DND-41 (cell line): ENCODE results near the gene RHOT2.

ENCODE experiments used
- ATAC-seq: fragments of 200-7000 bp; cut with Tn5 transposase; 3 replicates; pipeline ENCODE4 v1.9.1; 2021; ENCODE audit warnings: low read depth; ENCODE audit not compliant: insufficient read depth
- DNase-seq: peaks from one replicate; pipeline ENCODE4 v3.0.0-alpha.2; 2020
- H2AFZ ChIP-seq: 2 replicates; pipeline ENCODE4 v1.6.0; 2012; ENCODE audit warnings: low read depth, low read length
- H3K27ac ChIP-seq: 2 replicates; pipeline ENCODE4 v1.5.1; 2012; ENCODE audit warnings: low read length, inconsistent platforms
- H3K27me3 ChIP-seq: fragments of 200-600 bp; sonication (generic); 2 replicates; pipeline ENCODE4 v1.6.0; 2012; ENCODE audit warnings: low read length, mild to moderate bottlenecking, inconsistent platforms; ENCODE audit not compliant: insufficient read depth, poor library complexity
- H3K36me3 ChIP-seq: 2 replicates; pipeline ENCODE4 v1.5.1; 2012; ENCODE audit warnings: low read length, inconsistent platforms; ENCODE audit not compliant: insufficient read depth
- H3K4me1 ChIP-seq: 2 replicates; pipeline ENCODE4 v1.5.1; 2012; ENCODE audit warnings: mild to moderate bottlenecking, low read length; ENCODE audit not compliant: insufficient read depth
- H3K4me2 ChIP-seq: 2 replicates; pipeline ENCODE4 v1.6.0; 2012; ENCODE audit warnings: mild to moderate bottlenecking, moderate library complexity, low read length, inconsistent platforms; ENCODE audit not compliant: insufficient read depth
- H3K4me3 ChIP-seq, 2 experiments: fragments of 200-600 bp in 1 of 2; shearing (Covaris generic) in 1 of 2; 2 replicates each; pipeline ENCODE4 v1.5.1; 2012 to 2016; ENCODE audit warnings: inconsistent platforms in 2 of 2, low read length in 2 of 2, mild to moderate bottlenecking in 2 of 2, low read depth in 1 of 2, moderate library complexity in 1 of 2
- H3K79me2 ChIP-seq: 2 replicates; pipeline ENCODE4 v1.6.0; 2012; ENCODE audit warnings: low read length, inconsistent platforms; ENCODE audit not compliant: insufficient read depth
- H3K9ac ChIP-seq: 2 replicates; pipeline ENCODE4 v1.6.0; 2012; ENCODE audit warnings: low read depth, mild to moderate bottlenecking, inconsistent platforms, low read length, moderate library complexity
- H3K9me3 ChIP-seq: 2 replicates; pipeline ENCODE4 v1.5.1; 2012; ENCODE audit warnings: low read length, moderate library complexity, mild to moderate bottlenecking, inconsistent platforms; ENCODE audit not compliant: insufficient read depth, severe bottlenecking
- H4K20me1 ChIP-seq: 2 replicates; pipeline ENCODE4 v1.6.0; 2012; ENCODE audit warnings: low read length; ENCODE audit not compliant: insufficient read depth
- EZH2 ChIP-seq: IDR thresholded peaks from 3 replicates; pipeline ENCODE4 v1.6.1; 2012; ENCODE audit warnings: borderline replicate concordance, low read depth, mild to moderate bottlenecking, moderate library complexity, low read length, inconsistent platforms; ENCODE audit not compliant: severe bottlenecking
- TF ChIP-seq, protein P1 (sequence below): IDR thresholded peaks from 2 replicates; pipeline ENCODE4 v1.5.1; 2012; ENCODE audit warnings: borderline replicate concordance, low read length, moderate library complexity, mild to moderate bottlenecking; ENCODE audit not compliant: poor library complexity, severe bottlenecking; ENCODE audit errors: extremely low read depth

Gene RHOT2

DNA sequence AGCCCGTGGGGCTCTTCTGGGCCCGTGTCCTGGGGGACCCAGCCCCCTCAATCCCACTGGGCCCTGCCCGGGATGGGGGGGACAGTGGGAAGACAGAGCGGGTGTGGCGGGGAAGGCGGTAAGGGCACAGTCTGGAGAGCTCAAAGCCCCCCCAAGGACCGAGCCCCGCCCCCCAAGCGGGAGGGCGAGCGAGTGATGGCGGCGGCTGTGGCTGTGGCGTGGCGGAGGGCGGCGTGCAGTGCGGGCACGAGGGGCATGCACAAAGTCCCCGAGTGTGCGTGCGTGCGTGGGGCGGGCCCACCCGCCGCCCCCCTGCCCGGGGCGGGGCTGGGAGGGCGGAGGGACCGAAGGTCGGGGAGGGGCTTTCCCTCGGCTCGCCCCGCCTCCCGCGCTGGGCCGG is 25.8 kb downstream of the RHOT2 start:
- no peak overlapping the region for H3K4me3 ChIP-seq
- no peak for DNase-seq
- H3K79me2 ChIP-seq: peaks cover 13% of the 10 kb centered on the region
- no peaks in the 10 kb centered on the region for H3K9me3 ChIP-seq
- H3K27ac ChIP-seq: no peak overlapping the region
- H3K27me3 ChIP-seq: no peaks in the 10 kb centered on the region
- H3K4me2 ChIP-seq: no peak overlapping the region
- H2AFZ ChIP-seq: no peak overlapping the region
- H4K20me1 ChIP-seq: 0 out of 2 replicates have a peak, but pooled peaks cover under 1% of the 10 kb centered on the region
- TF ChIP-seq, protein P1, sequence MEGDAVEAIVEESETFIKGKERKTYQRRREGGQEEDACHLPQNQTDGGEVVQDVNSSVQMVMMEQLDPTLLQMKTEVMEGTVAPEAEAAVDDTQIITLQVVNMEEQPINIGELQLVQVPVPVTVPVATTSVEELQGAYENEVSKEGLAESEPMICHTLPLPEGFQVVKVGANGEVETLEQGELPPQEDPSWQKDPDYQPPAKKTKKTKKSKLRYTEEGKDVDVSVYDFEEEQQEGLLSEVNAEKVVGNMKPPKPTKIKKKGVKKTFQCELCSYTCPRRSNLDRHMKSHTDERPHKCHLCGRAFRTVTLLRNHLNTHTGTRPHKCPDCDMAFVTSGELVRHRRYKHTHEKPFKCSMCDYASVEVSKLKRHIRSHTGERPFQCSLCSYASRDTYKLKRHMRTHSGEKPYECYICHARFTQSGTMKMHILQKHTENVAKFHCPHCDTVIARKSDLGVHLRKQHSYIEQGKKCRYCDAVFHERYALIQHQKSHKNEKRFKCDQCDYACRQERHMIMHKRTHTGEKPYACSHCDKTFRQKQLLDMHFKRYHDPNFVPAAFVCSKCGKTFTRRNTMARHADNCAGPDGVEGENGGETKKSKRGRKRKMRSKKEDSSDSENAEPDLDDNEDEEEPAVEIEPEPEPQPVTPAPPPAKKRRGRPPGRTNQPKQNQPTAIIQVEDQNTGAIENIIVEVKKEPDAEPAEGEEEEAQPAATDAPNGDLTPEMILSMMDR: no peak
- TF ChIP-seq EZH2: no peak
- peaks cover 18% of the 10 kb centered on the region for H3K4me1 ChIP-seq
- no peaks in the 10 kb centered on the region for H3K36me3 ChIP-seq
- no peak for ATAC-seq
- H3K9ac ChIP-seq: no peak overlapping the region

DNA sequence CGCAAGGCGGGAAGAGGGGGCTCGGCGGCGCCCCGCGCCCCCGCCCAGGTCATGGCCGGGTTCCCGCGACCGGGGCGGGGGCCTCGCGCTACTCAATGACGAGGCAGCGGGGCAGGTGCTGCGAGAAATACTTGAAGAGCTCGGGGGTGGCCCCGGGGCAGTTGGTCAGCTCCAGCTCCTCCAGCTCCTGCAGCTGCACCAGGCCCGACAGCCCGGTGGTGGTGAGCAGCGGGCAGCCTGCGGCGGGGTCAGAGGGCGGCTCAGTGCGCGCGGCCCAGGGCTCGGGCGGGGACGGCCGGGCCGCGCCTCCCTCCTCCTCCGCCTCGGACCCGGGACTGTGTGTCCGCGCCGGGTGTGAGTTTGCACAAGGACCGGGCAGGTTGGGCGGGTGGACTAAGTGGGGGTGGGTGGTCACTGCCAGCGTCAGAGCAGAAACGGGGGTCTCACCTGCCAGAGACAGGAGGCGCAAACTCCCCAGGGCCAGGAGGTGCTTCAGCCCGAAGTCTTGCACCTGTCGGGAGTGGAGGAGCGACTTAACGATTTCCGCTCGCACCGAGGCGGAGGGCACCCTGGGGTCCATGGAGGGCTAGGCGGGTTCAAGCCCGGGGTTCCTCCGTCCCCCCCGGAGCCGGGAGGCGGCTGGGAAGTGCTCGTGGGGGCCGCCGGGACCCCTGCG is 26.4 kb downstream of the RHOT2 start:
- no peak for DNase-seq
- no peak for ATAC-seq
- Histone ChIP-seq H2AFZ (no peak overlapping the region), H3K4me3 (no peak overlapping the region), H3K9ac (no peak overlapping the region), H3K4me2 (no peak overlapping the region), H3K4me1 (peaks cover 12% of the 10 kb centered on the region), H3K27ac (no peak overlapping the region), H4K20me1 (no peaks in the 10 kb centered on the region), H3K79me2 (peaks cover 7% of the 10 kb centered on the region), H3K27me3 (no peaks in the 10 kb centered on the region), H3K9me3 (no peaks in the 10 kb centered on the region), H3K36me3 (no peaks in the 10 kb centered on the region)
- TF ChIP-seq EZH2: no peak
- TF ChIP-seq, protein P1: no peak

DNA sequence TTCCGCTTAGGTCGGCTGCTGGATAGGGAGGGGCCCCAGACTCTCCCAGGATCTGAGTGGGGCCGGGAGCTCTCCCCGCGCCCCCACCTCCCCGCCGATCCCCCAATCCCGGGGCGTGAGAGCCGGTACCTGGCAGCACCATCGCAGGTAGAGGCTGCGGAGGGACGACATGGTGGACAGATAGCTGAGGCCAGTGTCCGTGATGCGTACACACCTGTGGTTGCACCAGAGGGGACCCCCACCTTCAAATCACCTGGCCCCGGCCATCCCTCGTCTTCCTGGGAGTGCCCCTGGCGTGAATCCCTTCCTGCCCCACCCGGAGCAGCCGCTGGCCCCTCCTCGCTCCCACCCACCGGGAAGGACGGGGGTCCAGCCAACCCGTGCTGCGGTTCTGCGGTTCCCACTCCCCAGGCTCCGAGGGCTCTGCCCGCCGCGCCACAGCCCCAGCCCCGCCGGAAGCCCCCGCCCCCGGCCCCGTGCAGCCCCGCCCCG is 27.0 kb downstream of the RHOT2 start:
- no peak for DNase-seq
- H2AFZ ChIP-seq: no peak overlapping the region
- no peak overlapping the region for H3K27ac ChIP-seq
- H3K36me3 ChIP-seq: no peaks in the 10 kb centered on the region
- H3K4me2 ChIP-seq: no peak overlapping the region
- H3K4me3 ChIP-seq: no peak overlapping the region
- ATAC-seq: no peak
- TF ChIP-seq EZH2: no peak
- TF ChIP-seq, protein P1: no peak
- no peaks in the 10 kb centered on the region for H3K9me3 ChIP-seq
- peaks cover 2% of the 10 kb centered on the region; the same call in 1 of the 2 replicates for H4K20me1 ChIP-seq
- no peak overlapping the region for H3K9ac ChIP-seq
- peaks cover 1% of the 10 kb centered on the region for H3K79me2 ChIP-seq
- peaks cover 7% of the 10 kb centered on the region; the same call in 1 of the 2 replicates for H3K4me1 ChIP-seq
- no peaks in the 10 kb centered on the region for H3K27me3 ChIP-seq
